GM21390 (cell line): Measurements from ENCODE around the gene WFIKKN2.
A peak's percentile ranks its signal among the peaks of the same experiment; 100 is the strongest.
"Not testable (repeated sequence)": the region's sequence is repeated elsewhere in the genome, so short reads cannot be mapped to it uniquely, and the experiment has no call there.

Experiments
- ATAC-seq: cut with Tn5 transposase; IDR thresholded peaks from one replicate; pipeline ENCODE4 v1.9.1; 2021; ENCODE audit not compliant: unreplicated experiment

Gene WFIKKN2

DNA sequence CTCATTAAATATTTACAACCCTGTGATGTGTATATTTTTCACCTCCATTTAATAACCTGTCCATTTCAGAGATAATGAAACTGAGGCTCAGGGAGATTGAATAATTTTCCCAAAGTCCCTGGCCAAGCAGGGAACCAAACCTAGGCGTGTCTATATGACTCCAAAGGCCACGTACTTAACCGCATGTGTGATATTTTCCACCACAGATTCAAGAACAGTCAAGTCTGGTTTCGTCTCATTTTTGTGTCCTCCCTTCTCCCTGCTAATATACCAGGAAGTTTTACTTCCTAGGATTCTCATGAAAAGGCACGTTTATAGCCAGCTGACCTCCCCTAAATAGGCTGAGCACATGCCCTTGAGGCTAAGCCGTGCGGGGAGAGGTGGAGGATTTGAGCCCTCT, 15.3 kb downstream of the WFIKKN2 start:
- ATAC-seq, result no peak

DNA sequence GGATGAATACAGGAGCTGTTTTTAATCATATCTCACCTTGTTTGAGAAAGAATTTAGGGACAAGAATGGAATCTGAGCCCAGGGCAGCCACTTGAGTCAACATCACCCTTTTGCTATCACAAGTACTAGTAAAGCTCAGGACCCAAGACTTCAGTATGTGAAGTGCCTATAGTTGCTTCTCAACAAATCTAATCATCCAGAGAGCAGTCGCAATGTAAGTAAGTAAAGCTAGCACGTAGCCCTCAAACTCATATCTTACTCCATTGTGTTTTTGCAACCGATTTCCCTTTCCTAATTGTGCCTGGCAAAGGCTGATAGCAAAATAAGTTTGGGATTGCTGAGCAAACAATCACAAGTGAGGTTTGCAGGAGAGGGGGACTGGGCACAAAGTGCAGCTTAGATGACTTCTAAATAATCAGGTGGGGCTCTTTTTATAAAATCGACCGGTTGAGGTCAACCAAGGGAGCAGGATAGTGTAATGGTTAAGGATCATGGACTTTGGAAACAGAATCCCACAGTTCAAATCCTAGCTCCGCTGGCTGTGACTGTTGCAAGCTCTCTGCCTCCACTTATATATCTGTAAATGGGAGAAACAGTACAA, 17.7 kb downstream of the WFIKKN2 start:
- ATAC-seq, result no peak

DNA sequence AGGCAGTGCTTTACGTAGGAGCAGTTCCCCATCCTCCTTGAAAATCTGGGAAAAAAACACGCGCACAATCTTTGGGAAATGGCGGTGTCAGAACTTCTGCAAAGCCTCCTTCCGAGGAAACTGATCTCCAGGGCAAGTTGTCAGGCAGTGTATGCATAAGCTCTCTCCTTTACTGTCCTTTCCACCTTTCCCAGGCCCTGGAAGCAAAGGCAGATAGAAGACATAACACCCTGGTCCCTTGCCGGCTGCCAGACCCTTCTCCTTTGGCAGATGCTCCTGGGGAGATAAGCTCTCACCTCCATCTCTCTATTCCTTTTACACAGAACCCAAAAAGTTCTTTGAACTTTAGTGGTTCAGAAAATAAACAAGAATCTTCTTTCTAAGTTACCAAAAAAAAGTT, 18.4 kb downstream of the WFIKKN2 start:
- no peak for ATAC-seq

- ATAC-seq, result no peak
Measured at GRCh38 chr17:50855708-50856330, 20.4 kb downstream of the WFIKKN2 start.

GRCh38 chr17:50856431-50856830, 21.0 kb downstream of the WFIKKN2 start:
- no peak for ATAC-seq

- no peak for ATAC-seq
Measured at GRCh38 chr17:50858486-50859225, 23.3 kb downstream of the WFIKKN2 start.

GRCh38 chr17:50859727-50860126, 24.3 kb downstream of the WFIKKN2 start:
- not testable (repeated sequence) for ATAC-seq

- ATAC-seq, result no peak
Measured at GRCh38 chr17:50861334-50861676, 25.9 kb downstream of the WFIKKN2 start.

DNA sequence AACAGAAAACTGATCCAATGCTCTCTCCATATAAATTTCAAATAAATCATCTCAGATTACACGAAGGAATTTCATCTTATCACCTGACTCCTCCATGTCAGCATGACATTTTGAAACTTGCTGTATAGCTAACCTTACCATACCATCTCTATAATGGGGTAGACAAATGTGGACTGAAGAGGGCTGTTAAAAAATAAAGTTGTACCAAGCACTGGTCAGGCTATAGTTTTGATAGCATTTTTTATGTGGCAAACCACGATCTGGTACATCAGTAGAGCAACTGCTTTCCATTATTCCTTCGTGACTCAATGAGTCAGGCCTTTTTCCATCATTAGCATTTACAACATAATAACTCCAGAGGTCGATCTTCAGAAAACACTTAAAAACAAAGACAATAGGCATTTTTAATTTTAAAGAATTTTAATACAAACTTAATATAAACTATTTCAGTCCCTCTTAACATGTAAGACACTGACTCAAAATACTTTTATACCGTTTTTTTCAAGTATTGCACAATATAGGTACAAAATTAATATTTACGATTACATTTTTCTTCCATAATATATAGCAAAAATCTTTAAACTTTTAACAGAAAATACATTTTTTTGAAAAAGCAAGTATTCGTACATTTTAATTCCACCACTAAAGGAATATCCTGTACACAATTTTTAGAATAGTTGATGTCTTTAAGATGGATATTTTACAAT, 26.6 kb downstream of the WFIKKN2 start:
- no peak for ATAC-seq

GRCh38 chr17:50863221-50863843, 27.9 kb downstream of the WFIKKN2 start:
- no peak for ATAC-seq

DNA sequence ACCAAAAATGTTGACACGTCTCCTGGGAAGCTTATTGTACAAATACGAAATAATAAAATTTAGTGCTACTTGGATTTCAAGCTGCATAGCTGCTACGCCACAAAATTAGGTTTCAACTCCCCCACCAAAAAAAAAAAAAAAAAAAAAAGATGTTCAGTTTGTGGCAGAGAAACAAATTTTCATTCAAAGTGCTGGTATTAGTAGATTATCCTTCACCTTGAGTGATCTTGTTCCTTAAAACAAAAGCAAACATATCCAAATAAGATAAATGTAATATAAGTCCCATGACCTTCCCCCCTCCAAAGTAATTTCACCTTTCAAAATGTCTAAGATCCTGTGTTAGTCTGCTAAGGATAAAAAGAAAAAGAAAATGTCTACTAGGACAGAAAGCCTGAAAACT, 28.5 kb downstream of the WFIKKN2 start:
- no peak for ATAC-seq

DNA sequence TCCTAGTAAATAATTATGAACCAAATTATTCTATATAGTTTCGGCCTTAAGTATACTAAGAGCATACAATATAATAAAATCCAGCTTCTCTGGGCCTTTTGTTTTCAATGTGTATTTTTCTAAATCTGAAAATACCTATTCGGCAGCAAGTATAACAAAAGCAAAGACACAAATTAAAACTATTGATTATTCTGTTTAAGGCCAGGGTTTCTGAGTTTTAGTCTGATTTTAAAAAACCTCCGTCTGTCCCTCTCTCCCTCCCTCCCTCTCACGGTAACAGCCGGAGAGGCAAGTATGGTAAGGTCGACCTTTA, 29.3 kb downstream of the WFIKKN2 start:
- ATAC-seq, result no peak

GRCh38 chr17:50865060-50865867, 29.9 kb downstream of the WFIKKN2 start:
- peak; percentile 3 for ATAC-seq

- ATAC-seq, result peak; percentile 5
Measured at GRCh38 chr17:50865868-50866260, 30.5 kb downstream of the WFIKKN2 start.

DNA sequence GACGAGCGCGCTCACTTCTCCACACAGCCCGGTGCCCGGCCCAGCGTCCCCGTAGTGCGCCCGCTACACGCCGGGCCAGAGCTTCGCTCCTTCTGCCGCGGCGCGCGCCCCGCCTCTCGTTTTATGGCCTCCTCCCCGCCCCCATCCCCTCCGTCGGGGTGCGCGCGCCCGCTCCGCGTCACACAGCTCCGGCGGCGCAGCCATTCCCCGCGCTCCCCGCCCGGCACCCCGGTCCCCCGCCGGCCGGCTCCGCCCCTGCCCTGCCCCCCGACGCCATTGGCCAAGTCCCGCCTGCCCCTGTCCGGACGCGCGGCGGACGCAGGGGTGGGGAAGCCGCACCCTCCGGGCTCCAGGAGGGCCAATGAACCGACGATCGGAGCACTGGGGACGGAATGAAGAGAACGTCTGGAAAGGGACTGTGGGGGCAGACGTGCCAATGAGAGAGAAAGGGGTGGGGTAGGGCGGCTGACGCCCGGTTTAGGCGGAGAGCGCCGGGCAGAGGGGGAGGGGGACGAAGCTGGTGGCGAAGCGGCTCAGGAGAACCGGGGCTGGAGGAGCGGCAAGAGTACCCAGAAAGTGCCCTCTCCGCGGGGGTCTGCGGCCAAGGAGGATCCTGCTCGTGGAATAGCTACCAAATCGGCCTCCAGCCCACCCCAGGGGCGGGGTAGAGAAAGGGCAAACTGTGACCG, 31.0 kb downstream of the WFIKKN2 start, which contains the start of gene TOB1:
TOB1 (minus strand) TSS at position 94 of the 689 bp plus-strand sequence. CDS start 2,337 bp downstream, outside the sequence.
- ATAC-seq, result peak; percentile 67

DNA sequence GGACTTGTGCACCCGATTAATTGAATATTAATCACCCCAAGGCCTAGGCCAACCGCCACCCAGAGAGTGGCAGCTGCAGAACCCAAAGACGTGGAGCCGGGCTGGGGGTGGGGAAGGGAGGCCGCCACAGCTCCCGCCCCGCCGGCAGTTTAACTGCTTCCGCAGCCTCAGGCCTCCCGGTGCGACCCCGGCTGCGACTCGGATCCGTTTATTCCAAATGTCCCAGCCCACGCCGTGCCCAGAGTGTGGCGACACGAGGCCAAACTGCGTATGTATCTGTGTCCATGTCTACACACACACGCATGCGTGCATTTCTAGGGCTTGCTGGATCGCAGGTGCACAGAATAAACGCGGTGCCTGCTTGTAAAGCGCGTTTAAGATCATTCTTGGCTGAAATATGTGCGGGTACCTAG, 31.6 kb downstream of the WFIKKN2 start:
- ATAC-seq, result no peak

DNA sequence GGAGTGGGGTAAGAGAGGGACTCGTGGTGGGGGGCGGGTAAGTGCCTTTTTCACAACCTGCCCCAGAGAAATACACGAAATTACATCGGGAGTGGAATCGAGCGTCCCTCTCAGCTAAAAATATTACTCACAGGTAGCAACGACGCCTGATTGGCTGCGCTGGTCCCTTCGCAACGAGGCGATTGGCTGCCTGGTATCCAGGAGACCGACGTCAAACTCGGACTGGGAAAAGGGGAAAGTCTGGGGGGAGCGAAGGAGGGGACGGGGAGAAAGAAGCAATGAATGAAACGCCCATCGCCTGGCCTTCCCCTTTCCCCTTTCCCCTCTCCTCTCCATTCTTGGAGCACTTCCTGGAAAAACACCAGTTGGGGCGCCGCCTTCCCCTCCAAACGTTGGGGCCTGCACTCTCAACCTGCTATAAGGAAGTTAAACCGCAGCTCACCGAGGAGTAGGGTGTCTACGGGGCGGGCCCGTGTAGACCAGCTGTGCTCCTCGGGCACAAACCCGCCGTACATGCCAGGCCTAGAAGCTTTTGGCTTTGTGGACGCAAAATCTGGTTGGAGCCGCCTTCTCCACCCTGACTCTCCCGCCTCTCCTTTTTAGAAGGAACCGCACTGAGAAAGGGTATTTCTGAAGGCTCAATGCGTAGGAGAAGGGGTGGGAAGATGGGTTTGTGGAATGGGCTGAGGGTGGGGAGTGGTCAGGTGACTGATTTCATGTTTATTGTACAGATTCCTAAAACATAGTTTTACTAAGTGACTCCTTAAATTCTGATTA, 32.2 kb downstream of the WFIKKN2 start:
- ATAC-seq, result peak; percentile 37

DNA sequence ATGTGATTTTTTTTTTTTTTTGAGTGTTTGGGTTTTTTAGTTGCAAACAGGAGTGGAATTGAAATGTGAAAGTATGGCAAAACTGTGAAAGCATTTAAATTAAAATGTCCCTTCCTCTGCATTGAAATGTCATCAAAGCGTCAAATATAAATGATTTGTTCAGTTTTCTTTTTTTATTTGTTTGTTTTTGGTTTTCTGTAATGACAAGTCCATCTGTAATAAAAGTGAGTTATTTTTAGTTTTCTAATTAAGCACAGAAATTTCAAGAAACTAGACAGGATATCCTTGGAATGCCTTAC, 32.7 kb downstream of the WFIKKN2 start:
- ATAC-seq, result no peak

GRCh38 chr17:50868602-50869001, 33.2 kb downstream of the WFIKKN2 start:
- no peak for ATAC-seq
